HEK293 (cell line): ENCODE results near the gene ARHGAP27.

Experiments
- CTCF ChIA-PET: fragments of 350-600 bp; formaldehyde crosslinking; extraction: SDS; loops from one replicate; lab custom pipeline; 2021; ENCODE audit warnings: antibody characterized with exemption; lab: Yijun Ruan, JAX
- POLR2A ChIA-PET: fragments of 300-600 bp; formaldehyde crosslinking; extraction: SDS; loops from one replicate; lab custom pipeline; 2020; ENCODE audit warnings: antibody characterized with exemption, inconsistent platforms; lab: Yijun Ruan, JAX
- H3K27ac ChIP-seq: fragments of 200-500 bp; sonication (Bioruptor generic); 2 replicates; pipeline ENCODE4 v1.5.1; 2014; ENCODE audit warnings: low read depth, low read length, control low read depth, inconsistent platforms; ENCODE audit errors: extremely low read depth
- H3K36me3 ChIP-seq, 2 experiments: fragments of 200-500 bp in 1 of 2; sonication (Bioruptor generic) in 1 of 2; 1 replicate in 1 of 2; 2 replicates in 1 of 2; pipeline ENCODE4 v1.5.1; 2014 to 2017; ENCODE audit warnings: inconsistent platforms in 2 of 2, low read length in 2 of 2; ENCODE audit not compliant: control insufficient read depth in 2 of 2, insufficient read depth in 1 of 2
- H3K4me1 ChIP-seq: fragments of 200-500 bp; sonication (Bioruptor generic); 2 replicates; pipeline ENCODE4 v1.5.1; 2014; ENCODE audit warnings: mild to moderate bottlenecking, low read length, inconsistent platforms; ENCODE audit not compliant: control insufficient read depth, insufficient read depth
- H3K4me3 ChIP-seq: 2 replicates; pipeline ENCODE4 v1.5.1; 2011; ENCODE audit warnings: low read depth, mild to moderate bottlenecking, control low read depth, low read length, moderate library complexity
- H3K9me3 ChIP-seq: fragments of 200-500 bp; sonication (Bioruptor generic); 2 replicates; pipeline ENCODE4 v1.5.1; 2014; ENCODE audit warnings: low read depth, low read length, inconsistent platforms; ENCODE audit not compliant: control insufficient read depth, insufficient read depth
- BCL11B ChIP-seq: fragments of 450-650 bp; formaldehyde crosslinking; IDR thresholded peaks from 2 replicates; pipeline ENCODE4 v1.5.1; 2016; ENCODE audit warnings: low read depth, missing biosample characterization, missing genetic modification characterization
- INSM2 ChIP-seq: fragments of 450-650 bp; formaldehyde crosslinking; IDR thresholded peaks from 2 replicates; pipeline ENCODE4 v1.5.1; 2016; ENCODE audit warnings: missing biosample characterization, missing genetic modification characterization
- KLF16 ChIP-seq: fragments of 450-650 bp; formaldehyde crosslinking; IDR thresholded peaks from 2 replicates; pipeline ENCODE4 v1.5.1; 2017; ENCODE audit warnings: missing biosample characterization, missing genetic modification characterization
- KLF17 ChIP-seq: fragments of 450-650 bp; formaldehyde crosslinking; IDR thresholded peaks from 2 replicates; pipeline ENCODE4 v1.5.1; 2016; ENCODE audit warnings: missing biosample characterization, missing genetic modification characterization
- KLF8 ChIP-seq: fragments of 450-650 bp; formaldehyde crosslinking; IDR thresholded peaks from 2 replicates; pipeline ENCODE4 v1.5.1; 2016; ENCODE audit warnings: missing biosample characterization, missing genetic modification characterization
- OVOL3 ChIP-seq: fragments of 450-650 bp; formaldehyde crosslinking; IDR thresholded peaks from 2 replicates; pipeline ENCODE4 v1.5.1; 2016; ENCODE audit warnings: missing biosample characterization, missing genetic modification characterization
- PRDM2 ChIP-seq: fragments of 450-650 bp; formaldehyde crosslinking; IDR thresholded peaks from 2 replicates; pipeline ENCODE4 v1.5.1; 2016; ENCODE audit warnings: missing biosample characterization, missing genetic modification characterization, borderline replicate concordance
- SP7 ChIP-seq: fragments of 450-650 bp; formaldehyde crosslinking; IDR thresholded peaks from 2 replicates; pipeline ENCODE4 v1.5.1; 2016; ENCODE audit warnings: missing biosample characterization, missing genetic modification characterization
- ZBTB21 ChIP-seq: fragments of 450-650 bp; formaldehyde crosslinking; IDR thresholded peaks from 2 replicates; pipeline ENCODE4 v1.5.1; 2017; ENCODE audit warnings: missing biosample characterization, missing genetic modification characterization
- ZBTB48 ChIP-seq: fragments of 450-650 bp; formaldehyde crosslinking; IDR thresholded peaks from 2 replicates; pipeline ENCODE4 v1.5.1; 2016; ENCODE audit warnings: missing biosample characterization, missing genetic modification characterization
- ZBTB7A ChIP-seq: fragments of 450-650 bp; formaldehyde crosslinking; IDR thresholded peaks from 2 replicates; pipeline ENCODE4 v1.5.1; 2016; ENCODE audit warnings: low read depth, missing biosample characterization, missing genetic modification characterization
- ZNF133 ChIP-seq: fragments of 450-650 bp; formaldehyde crosslinking; IDR thresholded peaks from 2 replicates; pipeline ENCODE4 v1.5.1; 2016; ENCODE audit warnings: missing biosample characterization, missing genetic modification characterization
- ZNF148 ChIP-seq: fragments of 450-650 bp; formaldehyde crosslinking; IDR thresholded peaks from 2 replicates; pipeline ENCODE4 v1.5.0; 2017; ENCODE audit warnings: missing biosample characterization, missing genetic modification characterization, borderline replicate concordance
- ZNF239 ChIP-seq: fragments of 450-650 bp; formaldehyde crosslinking; IDR thresholded peaks from 2 replicates; pipeline ENCODE4 v1.5.1; 2016; ENCODE audit warnings: missing biosample characterization, missing genetic modification characterization
- ZNF302 ChIP-seq: fragments of 450-650 bp; formaldehyde crosslinking; IDR thresholded peaks from 2 replicates; pipeline ENCODE4 v1.5.1; 2016; ENCODE audit warnings: missing biosample characterization, missing genetic modification characterization, low read depth
- ZNF391 ChIP-seq: fragments of 450-650 bp; formaldehyde crosslinking; IDR thresholded peaks from 2 replicates; pipeline ENCODE4 v1.5.1; 2016; ENCODE audit warnings: low read depth, missing biosample characterization, missing genetic modification characterization, borderline replicate concordance
- ZNF571 ChIP-seq: fragments of 450-650 bp; formaldehyde crosslinking; IDR thresholded peaks from 2 replicates; pipeline ENCODE4 v1.5.0; 2017; ENCODE audit warnings: missing biosample characterization, missing genetic modification characterization
- ZNF600 ChIP-seq: fragments of 450-650 bp; formaldehyde crosslinking; IDR thresholded peaks from 2 replicates; pipeline ENCODE4 v1.5.1; 2016; ENCODE audit warnings: missing biosample characterization, missing genetic modification characterization
- ZNF621 ChIP-seq: fragments of 450-650 bp; formaldehyde crosslinking; IDR thresholded peaks from 2 replicates; pipeline ENCODE4 v1.5.1; 2017; ENCODE audit warnings: missing biosample characterization, missing genetic modification characterization
- ZNF623 ChIP-seq: fragments of 450-650 bp; formaldehyde crosslinking; IDR thresholded peaks from 2 replicates; pipeline ENCODE4 v1.5.1; 2016; ENCODE audit warnings: missing biosample characterization, missing genetic modification characterization
- ZNF645 ChIP-seq: fragments of 450-650 bp; formaldehyde crosslinking; IDR thresholded peaks from 2 replicates; pipeline ENCODE4; 2016; ENCODE audit warnings: missing biosample characterization, missing genetic modification characterization

Gene ARHGAP27

GRCh38 chr17:45404870-45405249, 27.8 kb downstream of the ARHGAP27 start (continued):
- TF ChIP-seq PRDM2 (tag by site-specific recombination) (no peak), BCL11B (no peak)
- TF ChIP-seq, all 188 proteins: peak for 0

- TF ChIP-seq ZNF239 (tag by site-specific recombination), result no peak
- TF ChIP-seq ZNF571, result no peak
- TF ChIP-seq ZNF623 (tag by site-specific recombination), result no peak
Measured at GRCh38 chr17:45403906-45404490, 28.7 kb downstream of the ARHGAP27 start.

GRCh38 chr17:45402916-45403315, 29.8 kb downstream of the ARHGAP27 start:
- H3K36me3 ChIP-seq, result peaks cover 8 to 62% of the 10 kb centered on the region in 2 experiments; a peak in 2 of 3 replicates
- ChIA-PET CTCF (interaction anchor here (1.2 to 18.4 kb wide), 2 partner anchors 18 to 22 kb away, joined by 4 to 201 read pairs; no protein-coding TSS in a partner anchor), POLR2A (no interaction called here)
- H3K9me3 ChIP-seq, result no peaks in the 10 kb centered on the region
- H3K4me3 ChIP-seq, result no peak overlapping the region
- no peaks in the 10 kb centered on the region for H3K4me1 ChIP-seq
- H3K27ac ChIP-seq, result no peak overlapping the region
- TF ChIP-seq ZNF645 (tag by site-specific recombination), result no peak
- no peak for TF ChIP-seq KLF17 (tag by site-specific recombination)
- no peak for TF ChIP-seq KLF16 (tag by site-specific recombination)
- no peak for TF ChIP-seq ZNF391 (tag by site-specific recombination)
- TF ChIP-seq ZNF133 (tag by site-specific recombination), result no peak
- TF ChIP-seq ZNF302 (tag by site-specific recombination), result no peak
- no peak for TF ChIP-seq ZBTB7A (tag by site-specific recombination)
- no peak for TF ChIP-seq OVOL3
- TF ChIP-seq ZNF621, result no peak
- no peak for TF ChIP-seq KLF8 (tag by site-specific recombination)
- TF ChIP-seq ZBTB21 (tag by site-specific recombination), result no peak
- no peak for TF ChIP-seq ZNF600
- TF ChIP-seq ZBTB48, result no peak
- no peak for TF ChIP-seq SP7 (tag by site-specific recombination)
- no peak for TF ChIP-seq INSM2 (tag by site-specific recombination)
- no peak for TF ChIP-seq ZNF148 (tag by site-specific recombination)

More at GRCh38 chr17:45403906-45404490, 28.7 kb downstream of the ARHGAP27 start:
- ChIA-PET CTCF (interaction anchor here (1.2 to 18.4 kb wide), 3 partner anchors 9 to 21 kb away, joined by 3 to 201 read pairs (median 6); no protein-coding TSS in a partner anchor), POLR2A (interaction anchor here (1.1 kb wide), 1 partner anchor 21 kb away, joined by 3 read pairs; no protein-coding TSS in a partner anchor)
- no peak overlapping the region for H3K27ac ChIP-seq
- peaks cover 8 to 56% of the 10 kb centered on the region in 2 experiments; a peak in 2 of 3 replicates for H3K36me3 ChIP-seq
- no peak overlapping the region for H3K4me3 ChIP-seq
- H3K9me3 ChIP-seq, result no peaks in the 10 kb centered on the region
- no peaks in the 10 kb centered on the region for H3K4me1 ChIP-seq
